Fibroblast of the conjunctiva (primary cell): ENCODE measurements around the gene FAM53A.
"Not testable (repeated sequence)": the region's sequence is repeated elsewhere in the genome, so short reads cannot be mapped to it uniquely, and the experiment has no call there.

ENCODE experiments used
- DNase-seq: peaks from one replicate; pipeline ENCODE4 v3.0.0-alpha.2; 2010; ENCODE audit warnings: low read depth

The FAM53A gene

GRCh38 chr4:1659104-1660043 is 24.7 kb downstream of the FAM53A start:
- DNase-seq: no peak

GRCh38 chr4:1658581-1658980 is 25.5 kb downstream of the FAM53A start:
- DNase-seq: no peak

GRCh38 chr4:1658146-1658545 is 26.0 kb downstream of the FAM53A start:
- DNase-seq: no peak

- DNase-seq: no peak
Observed at GRCh38 chr4:1656986-1657385, 27.1 kb downstream of the FAM53A start.

- no peak for DNase-seq
Observed at GRCh38 chr4:1656132-1656531, 28.0 kb downstream of the FAM53A start.

- no peak for DNase-seq
Observed at GRCh38 chr4:1655676-1656075, 28.4 kb downstream of the FAM53A start.

- DNase-seq: no peak
Observed at GRCh38 chr4:1655081-1655480, 29.0 kb downstream of the FAM53A start.

- DNase-seq: no peak
Observed at GRCh38 chr4:1654216-1654955, 29.7 kb downstream of the FAM53A start.

GRCh38 chr4:1653776-1654175 is 30.3 kb downstream of the FAM53A start:
- no peak for DNase-seq

- no peak for DNase-seq
Observed at GRCh38 chr4:1652088-1652487, 32.0 kb downstream of the FAM53A start.

GRCh38 chr4:1651609-1652008 is 32.5 kb downstream of the FAM53A start:
- no peak for DNase-seq

GRCh38 chr4:1648962-1649361 is 35.2 kb downstream of the FAM53A start:
- no peak for DNase-seq

- DNase-seq: no peak
Observed at GRCh38 chr4:1647432-1647831, 36.7 kb downstream of the FAM53A start.

GRCh38 chr4:1646690-1647089 is 37.4 kb downstream of the FAM53A start:
- no peak for DNase-seq

GRCh38 chr4:1644891-1645657 is 39.0 kb downstream of the FAM53A start:
- no peak for DNase-seq

GRCh38 chr4:1643971-1644735 is 40.0 kb downstream of the FAM53A start:
- no peak for DNase-seq

- DNase-seq: no peak
Observed at GRCh38 chr4:1642196-1642951, 41.7 kb downstream of the FAM53A start.

- DNase-seq: no peak
Observed at GRCh38 chr4:1641671-1642070, 42.4 kb downstream of the FAM53A start.

- not testable (repeated sequence) for DNase-seq
Observed at GRCh38 chr4:1640716-1641503, 43.2 kb downstream of the FAM53A start.

GRCh38 chr4:1640190-1640589 is 43.9 kb downstream of the FAM53A start:
- no peak for DNase-seq
